NCI-H1694 treated with DMSO at 0.1 percent for 48 hours (cell line): Measurements from ENCODE around the gene CORO2B.

Experiments
- DNase-seq: peaks from one replicate; lab custom pipeline; 2025; lab: John Stamatoyannopoulos, UW

CORO2B gene

GRCh38 chr15:68700455-68701123 is 121.8 kb downstream of the CORO2B start:
- DNase-seq, result peak; percentile 83

GRCh38 chr15:68701886-68702285 is 123.1 kb downstream of the CORO2B start:
- no peak for DNase-seq

GRCh38 chr15:68704496-68705021 is 125.8 kb downstream of the CORO2B start:
- no peak for DNase-seq

- DNase-seq, result no peak
Observed at GRCh38 chr15:68706256-68706655, 127.5 kb downstream of the CORO2B start.

GRCh38 chr15:68706931-68707330 is 128.1 kb downstream of the CORO2B start:
- no peak for DNase-seq

DNA sequence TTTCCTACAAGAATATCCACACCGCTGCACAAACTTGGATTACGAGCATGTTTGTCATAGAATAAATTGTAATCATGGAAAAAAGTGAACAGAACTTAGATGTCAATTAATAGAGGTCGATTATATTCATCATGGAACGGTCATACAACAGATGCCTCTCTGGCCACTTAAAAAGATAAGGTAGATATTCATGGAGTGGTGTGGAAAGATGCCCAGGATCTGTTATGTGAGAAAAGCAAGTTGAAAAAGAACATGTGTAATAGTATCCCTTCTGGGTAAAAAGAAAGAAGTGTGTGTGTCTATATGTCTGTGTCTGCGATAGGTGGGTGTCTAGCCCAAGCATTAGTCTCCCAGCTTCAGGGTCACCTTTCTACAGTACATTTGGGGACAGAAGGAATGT is 128.6 kb downstream of the CORO2B start:
- no peak for DNase-seq

GRCh38 chr15:68709876-68710275 is 131.1 kb downstream of the CORO2B start:
- no peak for DNase-seq

GRCh38 chr15:68710536-68710935 is 131.7 kb downstream of the CORO2B start:
- no peak for DNase-seq

GRCh38 chr15:68711406-68711805 is 132.6 kb downstream of the CORO2B start:
- no peak for DNase-seq

GRCh38 chr15:68712886-68713285 is 134.1 kb downstream of the CORO2B start:
- no peak for DNase-seq

GRCh38 chr15:68713874-68714273 is 135.1 kb downstream of the CORO2B start:
- DNase-seq, result no peak

GRCh38 chr15:68715111-68715510 is 136.3 kb downstream of the CORO2B start:
- DNase-seq, result no peak

GRCh38 chr15:68717951-68718350 is 139.2 kb downstream of the CORO2B start:
- DNase-seq, result no peak

DNA sequence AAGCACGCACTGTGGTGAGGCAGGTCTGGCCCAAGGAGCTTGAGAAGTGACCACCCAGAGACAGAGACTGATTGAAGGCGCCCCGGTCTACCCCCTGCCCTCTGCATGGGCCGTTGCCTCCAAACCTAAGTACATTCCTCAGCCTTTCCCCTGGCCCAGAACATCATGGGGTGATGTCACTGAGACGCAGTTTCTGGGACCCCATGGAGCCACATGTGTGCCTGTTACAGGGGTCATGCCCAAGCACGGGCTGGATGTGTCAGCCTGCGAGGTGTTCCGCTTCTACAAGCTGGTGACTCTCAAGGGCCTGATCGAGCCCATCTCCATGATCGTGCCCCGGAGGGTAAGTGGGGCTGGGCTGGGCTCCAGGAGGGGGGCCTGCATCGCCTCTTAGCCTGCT is 139.7 kb downstream of the CORO2B start:
- no peak for DNase-seq

DNA sequence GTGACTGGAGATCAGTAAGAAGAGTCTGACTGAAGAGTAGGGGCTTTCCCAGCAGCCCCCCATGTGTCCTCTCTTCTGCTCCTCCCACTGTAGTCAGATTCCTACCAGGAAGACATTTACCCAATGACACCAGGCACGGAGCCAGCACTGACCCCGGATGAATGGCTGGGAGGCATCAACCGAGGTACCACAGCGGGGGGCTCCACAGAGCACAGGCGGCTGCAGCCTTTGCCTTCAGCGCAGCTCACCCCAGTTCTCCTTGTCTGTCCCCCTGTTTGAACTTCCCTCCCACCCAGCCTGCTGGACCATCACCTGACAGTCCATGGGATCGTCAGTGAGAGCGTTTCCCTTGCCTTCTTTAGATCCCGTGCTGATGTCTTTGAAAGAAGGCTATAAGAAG is 140.3 kb downstream of the CORO2B start:
- DNase-seq, result no peak

GRCh38 chr15:68719672-68720071 is 140.9 kb downstream of the CORO2B start:
- no peak for DNase-seq

DNA sequence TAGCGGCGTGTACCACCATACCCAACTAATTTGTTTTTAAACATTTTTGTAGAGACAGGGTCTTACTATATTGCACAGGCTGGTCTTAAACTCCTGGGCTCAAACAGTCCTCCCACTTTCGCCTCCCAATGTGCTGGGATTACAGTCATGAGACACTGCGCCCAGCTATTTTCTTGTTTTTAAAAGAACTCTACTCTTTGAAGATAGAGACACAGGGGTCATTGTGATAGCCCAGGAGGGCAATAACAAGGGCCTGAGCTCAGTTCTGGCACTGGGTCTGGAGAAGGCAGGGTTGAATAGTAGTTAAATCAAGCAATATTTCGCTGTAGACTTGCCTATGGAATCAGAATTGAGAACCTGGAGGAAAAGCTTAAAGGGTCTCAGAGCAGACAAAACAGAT is 143.1 kb downstream of the CORO2B start:
- DNase-seq, result no peak

- DNase-seq, result no peak
Observed at GRCh38 chr15:68725736-68726135, 146.9 kb downstream of the CORO2B start.

- no peak for DNase-seq
Observed at GRCh38 chr15:68726246-68726645, 147.5 kb downstream of the CORO2B start.

- peak; percentile 33 for DNase-seq
Observed at GRCh38 chr15:68729789-68730411, 151.1 kb downstream of the CORO2B start.

- DNase-seq, result peak; percentile 50
Observed at GRCh38 chr15:68730471-68730919, 151.7 kb downstream of the CORO2B start.

- no peak for DNase-seq
Observed at GRCh38 chr15:68730976-68731897, 152.4 kb downstream of the CORO2B start.

DNA sequence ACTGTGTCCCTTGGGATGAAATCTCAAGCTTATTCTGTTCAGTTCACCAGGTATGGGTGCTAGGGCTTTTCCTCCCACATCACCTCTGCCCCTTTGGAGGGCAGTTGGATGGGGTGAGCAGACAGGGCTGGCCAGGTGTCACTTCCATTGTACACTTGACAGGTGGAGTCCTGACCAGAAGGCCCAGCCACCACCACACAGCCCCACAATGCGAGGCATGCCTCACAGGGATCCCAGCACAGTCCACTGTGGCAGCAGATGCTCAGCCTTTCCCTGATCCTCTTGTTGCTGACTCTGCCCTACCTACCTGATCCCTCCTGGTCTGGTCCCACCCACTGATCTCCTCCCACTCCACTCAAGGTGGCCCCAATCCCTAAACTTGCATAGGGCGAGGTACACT is 153.7 kb downstream of the CORO2B start:
- DNase-seq, result no peak
